ENCODE measurements around the gene UTP14A. TPM values are rescaled to one million over a fixed set of nuclear protein-coding genes. Genes with fewer than 3 reads are reported as not detected.

UTP14A gene
- total RNA-seq, 1 donor from 2014 or later, result 6.9 TPM

DNA sequence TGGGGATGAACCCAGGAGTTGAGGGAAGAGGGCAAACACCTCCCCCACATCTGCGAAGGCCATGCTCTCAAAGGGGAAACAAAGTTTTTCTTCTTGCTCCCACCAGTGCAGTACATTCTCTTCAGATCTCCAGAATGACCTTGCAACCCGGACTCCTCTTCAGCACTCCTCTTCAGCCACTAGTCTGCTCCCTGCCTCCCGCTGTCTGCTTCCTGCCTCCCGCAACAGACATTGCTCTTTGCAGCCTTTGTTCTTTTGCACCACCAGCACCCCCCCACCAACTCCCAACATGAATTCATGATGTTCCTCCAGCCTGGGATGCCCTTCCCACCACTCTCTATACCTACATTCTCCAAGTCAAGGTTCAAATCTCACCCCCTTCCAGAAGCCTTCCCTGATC is 32.1 kb downstream of the UTP14A start:
- intact Hi-C loops (cut with DNase I), result no loop called here
- no peak for ATAC-seq
- no peak for DNase-seq (ENCODE audit: missing footprints)

DNA sequence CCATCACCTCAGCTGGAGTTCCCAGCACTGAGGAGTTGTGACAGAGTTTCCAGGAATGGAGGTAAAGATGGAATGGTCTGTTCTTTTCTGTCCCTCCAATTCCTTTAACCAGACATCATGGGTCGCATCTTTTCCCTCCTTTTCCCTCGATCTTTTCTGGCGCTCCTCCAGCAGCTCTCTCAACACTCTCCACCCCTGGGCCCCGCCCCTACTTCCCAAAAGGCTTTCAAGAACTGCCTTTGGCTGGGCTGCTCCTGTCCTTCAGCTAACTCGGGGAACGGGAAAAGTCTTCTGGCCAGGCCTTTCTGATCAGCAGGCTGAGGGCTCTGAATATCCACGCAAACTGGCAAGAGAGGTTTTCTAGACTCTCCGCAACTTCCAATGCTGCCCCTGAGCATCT is 34.0 kb downstream of the UTP14A start:
- no peak for ATAC-seq
- no peak for DNase-seq (ENCODE audit: missing footprints)
- intact Hi-C loops (cut with DNase I), result no loop called here

DNA sequence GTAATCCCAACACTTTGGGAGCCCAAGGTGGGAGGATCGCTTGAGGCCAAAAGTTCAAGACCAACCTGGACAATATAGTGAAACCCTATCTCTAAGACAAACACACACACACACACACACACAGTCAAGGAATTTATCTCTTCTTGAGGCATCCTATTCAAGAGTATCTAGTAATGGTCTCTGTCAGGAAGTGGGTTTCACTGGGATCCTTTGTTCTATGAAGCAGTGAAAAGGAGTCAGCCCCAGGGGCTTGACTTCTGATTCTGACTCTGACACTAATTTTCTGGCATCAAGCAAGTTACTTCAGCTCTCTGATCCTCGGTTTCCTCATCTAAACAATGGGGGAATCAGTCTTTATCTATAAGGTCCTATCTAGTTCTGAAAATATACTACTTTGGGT is 34.8 kb downstream of the UTP14A start:
- DNase-seq (ENCODE audit: missing footprints), result no peak
- ATAC-seq, result no peak
- intact Hi-C loops (cut with DNase I), result no loop called here

DNA sequence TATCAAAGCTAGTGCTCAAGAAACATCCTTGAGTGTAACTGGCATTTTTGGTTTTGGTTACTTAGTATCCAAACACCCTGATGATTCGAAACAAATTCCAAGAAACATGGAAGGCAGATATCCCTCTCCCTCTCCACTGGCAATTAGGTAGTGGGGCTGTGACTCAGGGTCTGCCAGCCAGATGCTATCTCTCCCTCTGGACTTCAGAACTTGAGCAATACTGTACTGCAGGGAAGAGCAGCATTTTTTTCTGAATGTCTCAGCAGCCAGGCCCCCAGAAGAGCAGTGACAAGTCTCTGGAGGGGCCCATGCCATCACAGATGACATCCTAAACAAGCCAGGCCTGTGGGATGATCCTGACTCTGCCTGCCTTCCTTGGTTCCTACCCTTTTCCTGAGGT is 39.2 kb downstream of the UTP14A start:
- DNase-seq (ENCODE audit: missing footprints) (no peak), ATAC-seq (no peak)
- intact Hi-C loops (cut with DNase I), result no loop called here

DNA sequence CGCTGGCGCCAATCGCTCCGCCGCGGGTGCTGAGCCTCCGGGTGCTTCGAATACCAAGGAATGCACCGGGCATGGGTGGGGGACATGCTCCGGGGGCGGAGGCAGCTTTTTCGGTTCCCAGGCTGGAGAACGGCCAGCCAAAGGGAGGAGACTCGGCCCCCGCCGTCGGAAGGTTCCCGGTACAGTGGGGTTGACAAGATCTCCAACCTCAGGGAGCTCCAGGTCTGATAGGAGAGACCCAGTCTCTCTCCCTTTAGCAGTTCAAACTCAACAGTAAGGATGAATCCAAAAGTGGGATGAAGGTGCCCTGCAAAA is 47.3 kb downstream of the UTP14A start:
- ATAC-seq, result no peak
- intact Hi-C loops (cut with DNase I), result no loop called here
- no peak for DNase-seq (ENCODE audit: missing footprints)

DNA sequence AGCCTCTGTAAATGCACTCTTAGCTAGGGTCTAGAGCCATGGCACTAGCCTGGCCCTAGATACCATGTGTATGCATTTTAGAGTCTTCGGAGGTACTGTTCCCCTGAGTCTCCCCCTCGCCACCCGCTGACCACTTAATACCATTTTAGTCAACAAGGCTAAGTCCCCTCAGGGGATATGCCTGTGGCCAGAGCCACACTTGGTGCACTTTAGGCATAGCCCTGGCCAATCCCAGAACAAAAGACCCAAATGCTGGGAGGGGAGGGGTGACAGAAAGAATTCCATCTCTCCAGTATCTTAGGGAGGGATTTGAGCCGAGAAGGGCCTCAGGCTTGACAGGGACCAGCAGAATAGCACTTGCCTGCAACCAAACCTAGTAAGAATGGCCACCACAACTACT is 47.9 kb downstream of the UTP14A start:
- intact Hi-C loops (cut with DNase I), result no loop called here
- DNase-seq (ENCODE audit: missing footprints) (no peak), ATAC-seq (no peak)

DNA sequence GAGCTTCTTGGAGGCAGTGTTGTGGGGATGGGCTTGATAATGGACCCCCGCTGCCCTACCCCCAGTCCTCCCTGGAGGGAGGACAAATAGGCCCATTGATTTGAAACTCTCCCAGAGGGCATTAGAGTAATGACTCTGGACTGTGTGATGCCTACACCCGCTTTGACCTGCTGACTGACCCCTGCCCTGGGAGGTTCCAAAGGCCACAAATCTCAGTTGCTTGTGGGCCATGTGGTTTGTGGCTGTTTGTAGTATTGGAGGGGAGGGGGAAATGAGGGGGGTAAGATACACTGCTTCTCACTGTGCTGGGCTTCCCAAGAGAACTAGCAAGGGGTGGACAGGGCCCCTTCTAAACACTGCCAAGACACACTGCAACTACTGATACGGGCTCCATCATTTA is 48.8 kb downstream of the UTP14A start:
- no peak for DNase-seq (ENCODE audit: missing footprints)
- intact Hi-C loops (cut with DNase I), result no loop called here
- ATAC-seq, result no peak

DNA sequence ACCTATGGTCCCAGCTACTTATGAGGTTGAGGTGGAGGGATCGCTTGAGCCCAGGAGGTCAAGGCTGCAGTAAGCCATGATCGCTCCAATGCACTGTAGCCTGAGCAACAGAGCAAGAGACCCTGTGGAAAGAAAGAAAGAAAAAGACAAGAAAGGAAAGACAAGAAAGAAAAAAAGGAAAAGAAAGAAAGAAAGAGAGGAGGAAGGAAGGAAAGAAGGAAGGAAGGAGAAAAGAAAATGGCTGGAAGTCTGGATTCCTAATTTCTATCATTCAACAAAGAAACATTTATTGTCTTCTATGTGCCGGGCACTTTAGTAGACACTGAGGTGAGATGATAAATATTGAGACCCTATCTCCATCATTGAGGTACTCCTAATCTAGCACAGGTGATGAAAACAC is 49.7 kb downstream of the UTP14A start:
- ATAC-seq, result no peak
- intact Hi-C loops (cut with DNase I), result no loop called here
- no peak for DNase-seq (ENCODE audit: missing footprints)

DNA sequence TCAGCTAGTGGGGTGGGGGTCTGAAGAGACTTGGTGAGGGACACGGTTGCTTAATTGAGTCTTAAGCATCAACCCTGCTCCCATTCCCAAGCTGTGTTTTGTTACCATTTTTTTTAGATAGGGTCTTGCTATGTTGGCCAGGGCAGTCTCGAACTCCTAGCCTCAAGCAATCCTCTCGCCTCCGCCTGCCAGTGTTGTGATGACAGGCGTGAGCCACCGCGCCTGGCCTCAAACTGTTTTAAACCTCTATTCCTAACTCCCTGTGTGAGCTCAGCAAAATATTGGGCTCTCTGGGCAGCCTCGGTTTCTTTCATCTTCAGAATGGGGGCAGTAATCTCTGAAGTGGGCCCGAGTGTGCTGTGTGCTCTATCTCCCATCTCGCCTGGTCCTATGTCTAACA is 50.2 kb downstream of the UTP14A start:
- ATAC-seq, result no peak
- intact Hi-C loops (cut with DNase I), result no loop called here
- no peak for DNase-seq (ENCODE audit: missing footprints)

DNA sequence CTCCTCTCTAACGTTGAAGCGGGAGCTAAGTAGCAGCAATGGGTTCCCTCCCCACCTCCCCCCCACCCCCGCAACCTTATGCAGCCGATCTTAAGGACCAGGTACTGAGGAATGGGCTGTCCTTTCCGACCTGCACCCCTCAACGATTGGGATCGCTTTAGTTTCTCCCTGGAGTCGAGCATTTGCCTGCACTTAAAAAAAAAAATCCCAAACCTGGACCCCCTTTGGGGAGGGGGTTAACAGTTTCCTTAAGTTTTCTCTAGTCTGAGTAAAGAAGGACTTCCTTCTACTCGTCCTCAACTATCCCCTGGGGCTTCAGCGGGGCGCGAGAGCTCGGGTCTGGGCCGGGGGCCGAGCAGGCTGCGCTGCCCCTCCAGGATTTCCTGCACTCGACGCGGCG is 50.8 kb downstream of the UTP14A start:
- no peak for DNase-seq (ENCODE audit: missing footprints)
- ATAC-seq, result no peak
- intact Hi-C loops (cut with DNase I), result no loop called here

DNA sequence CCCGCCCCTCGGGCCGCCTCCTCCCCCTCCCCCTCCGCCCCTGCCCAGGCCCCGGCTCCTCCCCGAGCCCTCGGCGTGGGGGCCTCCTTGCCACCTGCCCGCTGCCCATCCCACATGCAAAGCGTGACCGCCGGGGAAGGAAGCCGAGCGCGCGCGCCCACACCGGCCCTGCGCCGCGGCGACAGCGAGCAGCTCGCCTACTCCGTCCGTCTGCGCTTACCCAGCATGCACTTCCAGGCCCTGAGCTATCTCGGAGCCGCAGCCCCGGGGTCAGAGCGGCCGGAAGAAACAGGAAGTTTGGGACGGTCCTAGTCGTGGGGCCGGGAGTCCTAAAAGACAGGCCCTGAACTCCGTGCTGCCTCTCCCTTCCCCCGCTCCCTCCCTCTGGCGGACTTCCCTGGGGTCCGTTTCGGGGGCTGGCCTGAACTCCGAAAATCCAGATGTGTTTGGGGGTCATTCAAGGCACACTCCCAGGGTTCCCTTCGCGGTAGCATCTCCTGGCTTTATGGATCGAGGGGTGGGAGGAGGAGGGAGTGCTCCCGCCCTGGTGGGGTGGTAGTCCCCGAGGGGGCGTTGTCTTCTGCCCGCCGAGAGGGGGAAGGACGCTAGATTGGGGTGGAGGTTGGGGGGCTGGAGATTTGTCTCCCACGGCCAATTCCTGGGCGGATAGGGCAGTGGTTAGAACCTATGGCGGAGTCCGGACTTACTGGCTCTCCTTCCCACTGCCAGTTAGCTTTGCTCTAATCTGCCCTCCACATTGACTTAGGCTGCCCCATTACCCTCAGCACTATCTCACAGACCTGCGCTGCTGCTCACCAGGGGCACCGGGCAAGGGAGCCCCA is 51.5 kb downstream of the UTP14A start:
- peak; percentile 92 for DNase-seq (ENCODE audit: missing footprints)
- ATAC-seq, result peak; percentile 85
- intact Hi-C loops (cut with DNase I), result no loop called here

DNA sequence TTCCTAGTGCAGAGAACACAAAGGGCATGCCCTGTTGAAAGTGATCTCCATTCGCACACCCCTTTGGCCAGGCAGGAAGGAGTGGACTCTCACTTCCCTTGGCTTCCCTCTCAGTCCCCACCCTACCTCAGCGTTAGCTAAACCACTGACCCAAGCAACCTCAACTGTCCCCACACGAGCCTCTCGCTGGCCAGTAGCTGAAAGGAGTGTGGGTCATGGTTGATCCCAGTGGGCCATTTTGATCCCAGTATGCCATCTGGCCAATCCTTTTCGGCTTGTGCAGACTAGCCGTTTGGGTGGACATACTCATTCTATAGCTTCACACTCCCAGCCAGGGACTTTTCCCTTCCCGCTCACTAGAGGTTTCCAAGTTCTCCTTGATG is 52.1 kb downstream of the UTP14A start:
- DNase-seq (ENCODE audit: missing footprints) (no peak), ATAC-seq (peak; percentile 2)
- intact Hi-C loops (cut with DNase I), result no loop called here

DNA sequence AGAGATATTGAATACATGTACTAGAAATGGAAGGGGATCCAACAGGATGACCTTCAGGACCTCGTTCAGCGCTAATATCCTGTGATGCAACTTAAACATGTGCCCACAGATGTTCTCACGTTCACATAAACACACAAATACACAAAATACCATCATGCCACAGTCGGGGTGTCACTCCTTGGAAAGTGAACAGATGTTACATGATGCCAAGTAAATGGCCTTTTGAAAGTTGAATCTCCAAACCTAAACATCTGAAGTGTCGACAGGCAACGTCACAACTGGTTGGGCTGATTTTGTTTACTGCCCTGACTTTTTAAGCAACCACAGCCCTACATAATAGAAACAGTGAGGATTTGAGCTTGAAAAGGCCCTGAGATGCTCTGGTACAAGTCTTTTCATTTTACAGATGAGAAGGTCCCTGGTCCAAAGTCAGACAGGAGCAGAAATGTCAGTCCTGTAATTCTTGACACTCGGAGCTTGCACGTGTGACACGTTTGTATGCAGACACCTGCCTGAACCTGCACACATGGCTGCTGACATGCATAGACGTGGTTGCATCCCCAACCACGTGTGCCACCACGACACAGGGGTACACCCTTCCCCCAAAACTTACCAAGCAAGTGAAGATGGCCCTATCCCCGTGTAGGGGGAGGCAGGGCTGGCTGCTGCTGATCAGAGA is 53.0 kb downstream of the UTP14A start:
- intact Hi-C loops (cut with DNase I), result no loop called here
- ATAC-seq, result no peak

DNA sequence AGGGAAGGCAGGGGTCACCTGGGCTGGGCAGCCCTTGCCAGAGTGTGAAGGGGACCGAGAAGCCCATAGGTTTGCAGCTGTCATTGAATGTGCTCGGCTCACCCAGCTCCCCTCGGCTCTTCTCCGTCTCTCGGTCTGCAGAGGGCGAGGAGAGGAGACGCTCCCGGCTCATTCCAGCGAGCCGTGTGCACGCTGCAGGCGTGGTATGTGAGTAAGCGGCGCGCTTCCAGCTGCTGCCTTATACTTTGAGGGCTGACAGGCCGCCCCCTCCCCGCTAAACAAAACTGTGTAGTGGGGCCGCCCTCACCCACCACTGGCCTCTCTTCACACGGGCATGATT is 53.5 kb downstream of the UTP14A start:
- DNase-seq (ENCODE audit: missing footprints) (no peak), ATAC-seq (no peak)
- intact Hi-C loops (cut with DNase I), result no loop called here

More for the DNA sequence above, 53.0 kb downstream of the UTP14A start:
- DNase-seq (ENCODE audit: missing footprints), result no peak

DNA sequence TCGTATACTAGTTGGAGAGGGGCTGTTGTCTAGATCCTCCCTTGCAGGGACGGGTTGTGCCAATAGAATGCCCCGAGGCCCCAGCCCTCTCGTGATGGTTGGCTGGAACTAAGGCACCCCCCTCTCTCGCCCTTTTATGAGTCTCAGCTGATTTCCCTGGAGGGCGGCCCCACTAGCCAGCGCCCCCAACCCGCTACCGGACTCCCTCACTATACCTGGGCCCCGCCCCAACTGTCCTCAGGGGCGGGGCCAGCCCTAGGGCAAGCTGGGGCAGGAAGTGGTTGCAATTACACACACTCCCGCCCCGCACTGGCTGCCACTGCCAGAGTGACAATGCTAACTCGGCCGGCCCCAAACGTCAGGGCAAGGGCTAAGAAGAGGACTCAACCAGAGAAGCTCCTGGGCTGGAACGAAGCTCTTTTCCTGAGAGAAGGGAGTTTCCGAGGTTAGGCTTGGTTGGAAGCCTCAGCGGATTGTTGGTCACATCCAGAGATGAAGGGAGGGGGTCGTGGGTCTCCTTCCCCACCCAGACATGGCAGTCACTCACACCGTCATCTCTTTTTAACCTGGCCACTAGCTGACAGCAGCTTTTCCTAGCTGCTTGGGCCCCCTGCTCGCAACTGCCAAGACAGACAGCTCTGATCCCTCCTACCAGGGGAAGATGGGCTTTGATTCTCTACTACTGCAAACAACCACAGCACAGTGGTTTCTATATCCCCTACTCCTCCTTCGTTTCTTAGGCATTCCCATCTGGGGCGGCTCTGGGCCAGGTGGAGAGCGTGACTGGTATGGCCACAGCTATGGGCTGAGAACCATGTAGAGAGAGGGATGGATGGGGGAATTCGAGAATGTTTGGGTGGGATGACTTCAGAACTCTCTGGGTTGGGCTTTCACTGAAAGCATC is 55.5 kb downstream of the UTP14A start:
- DNase-seq (ENCODE audit: missing footprints) (peak; percentile 82), ATAC-seq (peak; percentile 49)
- intact Hi-C loops (cut with DNase I), result no loop called here

DNA sequence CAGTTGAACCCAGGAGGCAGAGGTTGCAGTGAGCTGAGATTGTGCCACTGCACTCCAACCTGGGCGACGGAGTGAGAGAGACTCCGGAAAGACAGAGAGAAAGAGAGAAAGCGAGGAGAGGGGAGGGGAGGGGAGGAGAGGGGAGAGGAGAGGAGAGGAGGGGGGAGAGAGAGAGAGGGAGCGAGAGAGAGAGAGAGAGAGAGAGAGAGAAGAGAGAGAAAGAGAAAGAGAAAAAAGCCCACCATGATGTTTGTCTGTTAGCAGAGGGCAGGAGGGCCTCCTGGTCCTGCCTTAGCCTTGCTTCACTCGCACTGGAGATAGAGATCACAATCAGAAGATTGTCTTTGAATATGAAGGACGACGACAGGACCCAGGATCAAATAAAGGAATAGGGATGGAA is 57.8 kb downstream of the UTP14A start:
- no peak for ATAC-seq

DNA sequence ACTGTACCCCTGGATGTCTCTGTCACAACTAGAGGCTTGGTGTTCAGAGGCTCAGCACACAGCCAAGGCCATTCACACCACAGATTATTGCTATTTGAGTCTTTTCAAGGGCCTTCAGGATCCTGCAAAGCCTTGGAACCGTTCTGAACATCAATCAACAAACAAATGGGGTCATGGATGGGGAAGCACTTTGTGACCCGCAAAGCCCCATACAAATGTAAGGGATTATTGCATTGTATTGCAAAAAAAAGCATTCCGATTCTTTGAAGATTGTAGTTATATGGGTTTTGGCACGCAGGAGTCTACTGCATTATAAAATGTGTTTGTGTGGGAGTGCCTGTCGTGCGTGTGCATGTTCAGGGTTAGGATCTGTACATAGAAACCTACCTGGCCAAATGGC is 59.2 kb downstream of the UTP14A start:
- intact Hi-C loops (cut with DNase I), result no loop called here
- no peak for ATAC-seq
- no peak for DNase-seq (ENCODE audit: missing footprints)

More for the DNA sequence above, 57.8 kb downstream of the UTP14A start:
- no peak for DNase-seq (ENCODE audit: missing footprints)
- intact Hi-C loops (cut with DNase I), result no loop called here

DNA sequence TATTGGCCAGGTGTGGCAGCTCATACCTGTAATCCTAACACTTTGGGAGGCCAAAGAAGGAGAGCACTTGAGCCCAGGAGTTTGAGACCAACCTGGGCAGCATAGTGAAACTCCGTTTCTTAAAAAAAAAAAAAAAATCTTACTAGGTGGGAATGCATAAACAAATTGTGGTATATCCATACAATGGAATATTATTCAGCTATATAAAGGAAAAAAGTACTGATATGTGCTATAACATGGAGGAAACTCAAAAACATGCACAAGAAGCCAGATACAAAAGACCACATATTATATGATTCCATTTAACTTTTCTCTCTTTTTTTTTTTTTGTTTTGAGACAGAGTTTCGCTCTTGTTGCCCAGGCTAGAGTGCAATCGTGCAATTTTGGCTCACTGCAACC is 63.0 kb downstream of the UTP14A start:
- ATAC-seq (no peak), DNase-seq (ENCODE audit: missing footprints) (no peak)
- intact Hi-C loops (cut with DNase I), result no loop called here

DNA sequence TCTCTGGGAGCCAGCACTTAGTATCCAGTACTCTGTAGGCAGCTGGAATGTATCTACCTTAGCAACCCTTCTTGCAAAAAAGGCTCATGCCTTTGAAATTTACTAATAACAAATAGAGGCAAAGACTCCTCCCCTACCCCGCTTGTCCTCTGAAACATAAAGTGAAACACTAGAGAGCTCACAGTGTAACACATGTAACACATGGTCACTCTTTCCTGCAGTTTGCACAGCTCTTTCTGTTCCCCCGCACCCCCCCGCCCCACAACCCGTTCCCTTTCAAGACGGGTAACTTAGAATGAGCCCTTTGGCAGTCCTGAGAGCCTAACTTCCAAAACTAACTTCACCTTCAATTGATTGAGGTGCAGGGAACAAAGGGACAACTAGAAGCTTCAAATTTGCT is 70.5 kb downstream of the UTP14A start:
- intact Hi-C loops (cut with DNase I), result no loop called here
- ATAC-seq (no peak), DNase-seq (ENCODE audit: missing footprints) (no peak)

All from Right ventricle myocardium inferior (tissue), 1 donor.